A549 (cell line): ENCODE results near the gene ANO8. TPM values are rescaled to one million over a fixed set of nuclear protein-coding genes. Genes with fewer than 3 reads are reported as not detected.

Source experiments
- ATAC-seq, 2 experiments: fragments of 200-7000 bp in 1 of 2; fragments of >200 bp in 1 of 2; cut with Nextera tagmentation in 1 of 2; cut with Tn5 transposase in 1 of 2; 3 replicates each; pipeline versions ENCODE4 v1.8.0 to v1.9.1; 2018 to 2020; ENCODE audit warnings: mild to moderate bottlenecking in 1 of 2, moderate library complexity in 1 of 2
- CTCF ChIA-PET: fragments of 300-600 bp; sonication (Branson Sonifier 250); formaldehyde crosslinking; extraction: SDS; loops from one replicate; lab custom pipeline; 2021; ENCODE audit warnings: antibody characterized with exemption, inconsistent platforms; lab: Yijun Ruan, JAX
- POLR2A ChIA-PET: fragments of 350-600 bp; formaldehyde crosslinking; extraction: SDS; loops from one replicate; lab custom pipeline; 2021; ENCODE audit warnings: antibody characterized with exemption, inconsistent platforms; lab: Yijun Ruan, JAX
- DNase-seq, 2 experiments: peaks; one replicate each; pipeline versions ENCODE4 v3.0.0 to v3.0.0-alpha.2; 2011 to 2016; ENCODE audit warnings: low read depth in 1 of 2, low spot score in 1 of 2
- FAIRE-seq: peaks from 2 replicates; lab custom pipeline; 2011; peaks lifted over from hg19 to GRCh38; lab: Jason Lieb, UNC
- H3K27ac ChIP-seq, 2 experiments: fragments of >200 bp; sonication (Bioruptor Twin); formaldehyde crosslinking; 3 replicates each; pipeline ENCODE4 v1.5.1; 2016 to 2017
- H3K4me1 ChIP-seq: fragments of >200 bp; sonication (Bioruptor Twin); formaldehyde crosslinking; 3 replicates; pipeline ENCODE4 v1.6.1; 2016
- H3K4me2 ChIP-seq: fragments of >200 bp; sonication (Bioruptor Twin); formaldehyde crosslinking; 3 replicates; pipeline ENCODE4 v1.6.1; 2016
- H3K4me3 ChIP-seq: fragments of >200 bp; sonication (Bioruptor Twin); formaldehyde crosslinking; 3 replicates; pipeline ENCODE4 v1.5.1; 2016
- H3K9me3 ChIP-seq: fragments of >200 bp; sonication (Bioruptor Twin); formaldehyde crosslinking; 3 replicates; pipeline ENCODE4 v1.6.1; 2016
- EHMT2 ChIP-seq: fragments of 200-600 bp; sonication (generic); IDR thresholded peaks from 2 replicates; pipeline ENCODE4 v1.6.1; 2016; ENCODE audit warnings: antibody characterized with exemption, low read depth, mild to moderate bottlenecking, moderate library complexity
- FOSL2 ChIP-seq, 2 experiments: fragments of 450-650 bp in 1 of 2; fragments of >200 bp in 1 of 2; sonication (Bioruptor Twin) in 1 of 2; formaldehyde crosslinking; IDR thresholded peaks; 2 replicates each; pipeline versions ENCODE4 v1.5.0 to v1.6.1; 2016 to 2020; ENCODE audit warnings: mild to moderate bottlenecking in 1 of 2, moderate library complexity in 1 of 2
- HOXB5 ChIP-seq: fragments of 250-450 bp; sonication (Bioruptor Pico); IDR thresholded peaks from 2 replicates; pipeline ENCODE4 v1.5.0; 2020; ENCODE audit warnings: mild to moderate bottlenecking, moderate library complexity
- JUN ChIP-seq, 2 experiments: fragments of >200 bp; sonication (Bioruptor Twin); formaldehyde crosslinking; IDR thresholded peaks; 2 replicates in 1 of 2; 3 replicates in 1 of 2; pipeline ENCODE4 v1.6.1; 2016 to 2017
- KDM1A ChIP-seq: fragments of 200-600 bp; sonication (generic); IDR thresholded peaks from 2 replicates; pipeline ENCODE4 v1.6.1; 2016; ENCODE audit warnings: low read depth, mild to moderate bottlenecking
- KDM5A ChIP-seq: fragments of 200-600 bp; sonication (generic); IDR thresholded peaks from 2 replicates; pipeline ENCODE4 v1.6.1; 2016; ENCODE audit warnings: antibody characterized with exemption, mild to moderate bottlenecking
- POLR2A ChIP-seq: IDR thresholded peaks from 2 replicates; pipeline ENCODE4 v1.6.1; 2012; ENCODE audit warnings: mild to moderate bottlenecking, low read length
- RFX5 ChIP-seq: fragments of 450-650 bp; IDR thresholded peaks from 2 replicates; pipeline ENCODE4 v1.7.1; 2014; ENCODE audit warnings: antibody characterized with exemption, mild to moderate bottlenecking, moderate library complexity
- TP53 ChIP-seq: fragments of 250-450 bp; sonication (Bioruptor Pico); IDR thresholded peaks from 2 replicates; pipeline ENCODE4 v1.5.0; 2021; ENCODE audit warnings: mild to moderate bottlenecking, moderate library complexity
- WGBS: methylation state at CpG from one replicate; pipeline ENCODE4 v1.1.6; 2017; ENCODE audit errors: missing lambda C conversion rate; 5-methylcytosine and 5-hydroxymethylcytosine counted together
- polyA plus RNA-seq, 4 experiments: library from polyadenylated mRNA; depleted of rRNA in 3 of 4; stranded (reverse); fragments of >200 nt; fragmentation: RNase III in 1 of 4; extraction: RNeasy Plus Mini Kit Qiagen cat#74134 plus additional on column Dnase treatment in 1 of 4; gene quantifications; 2 replicates in 3 of 4; 3 replicates in 1 of 4; pipeline ENCODE4 v1.2.3, GENCODE V29; 2011 to 2017
- TF ChIP-seq, protein P1 (sequence below): IDR thresholded peaks from 2 replicates; pipeline ENCODE4 v1.6.1; 2012
- TF ChIP-seq, protein P2 (sequence below): fragments of 250-450 bp; sonication (Bioruptor Pico); IDR thresholded peaks from 2 replicates; pipeline ENCODE4 v1.5.0; 2020; ENCODE audit warnings: low read depth, mild to moderate bottlenecking, moderate library complexity
- TF ChIP-seq, protein P3 (sequence below): IDR thresholded peaks from 2 replicates; pipeline ENCODE4 v1.6.1; 2012

Gene ANO8
- polyA plus RNA-seq, 2 of the 4 experiments (the other 2 are of a cell fraction): 2.2 to 5.5 TPM

DNA sequence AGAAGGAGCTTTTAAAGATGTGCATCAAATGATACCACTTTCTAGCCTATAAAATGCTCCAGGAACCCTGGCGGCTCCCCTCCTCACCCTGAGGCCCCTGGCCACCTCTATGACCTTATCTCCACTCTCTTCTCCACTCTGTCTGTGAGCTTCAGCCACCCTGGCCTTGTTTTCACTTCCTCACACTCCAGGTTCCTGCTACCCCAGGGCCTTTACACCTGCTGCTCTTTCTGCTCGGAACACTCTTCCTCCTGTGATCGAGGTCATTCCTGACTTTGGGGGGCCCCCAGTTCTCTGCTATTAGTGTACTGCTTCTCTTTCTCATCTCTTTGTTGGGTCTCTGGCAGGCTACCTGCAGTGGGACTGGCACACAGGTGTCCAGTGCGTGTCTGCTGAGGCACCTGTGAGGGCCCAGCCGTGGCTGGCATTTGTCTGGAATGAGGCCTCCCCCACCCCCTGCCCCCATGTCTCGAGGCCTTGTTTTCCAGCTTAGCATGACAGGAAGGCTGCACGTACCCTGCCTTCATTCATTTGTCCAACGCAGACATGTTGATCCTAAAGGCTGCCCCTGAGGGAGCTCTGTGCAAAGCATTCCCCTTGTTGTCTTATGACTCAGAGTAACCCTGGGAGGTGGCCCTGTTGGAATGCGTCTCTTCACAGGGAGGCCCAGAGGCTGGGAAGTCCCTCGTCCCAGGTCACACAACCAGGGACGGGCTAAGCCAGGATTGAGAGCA, 23.0 kb downstream of the ANO8 start:
- FAIRE-seq: peak; percentile 82
- peak overlapping the region; percentile 97 for H3K4me2 ChIP-seq
- H3K27ac ChIP-seq: peak overlapping the region; percentile 84 to 94
- POLR2A ChIA-PET: interaction anchor here (0.9 to 1.4 kb wide), 3 partner anchors 22 to 652 kb away, joined by 3 to 4 read pairs (median 4); partner anchors contain the start of gene BABAM1
- H3K4me1 ChIP-seq: peaks cover 33% of the 10 kb centered on the region
- no peaks in the 10 kb centered on the region for H3K9me3 ChIP-seq
- CTCF ChIA-PET: interaction anchor here (0.9 kb wide), 1 partner anchor 9 kb away, joined by 3 read pairs; no protein-coding TSS in a partner anchor
- ATAC-seq: peak; percentile 62 to 70
- TF ChIP-seq KDM1A (0 out of 2 replicates have a peak, but pooled peaks have one; percentile 26), JUN (IDR thresholded peaks at IDR 0.05) (peak in 1 of 2 experiments; percentile 30; a peak in 1 of 5 replicates), FOSL2 (IDR thresholded peaks at IDR 0.05) (no peak), FOSL2 (CRISPR knock-in tag; IDR thresholded peaks at IDR 0.05) (peak; percentile 78), POLR2A (no peak), RFX5 (no peak)
- TF ChIP-seq, protein P1, sequence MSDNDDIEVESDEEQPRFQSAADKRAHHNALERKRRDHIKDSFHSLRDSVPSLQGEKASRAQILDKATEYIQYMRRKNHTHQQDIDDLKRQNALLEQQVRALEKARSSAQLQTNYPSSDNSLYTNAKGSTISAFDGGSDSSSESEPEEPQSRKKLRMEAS: peak; percentile 55; the same call in 1 of the 2 replicates
- TF ChIP-seq, protein P2, sequence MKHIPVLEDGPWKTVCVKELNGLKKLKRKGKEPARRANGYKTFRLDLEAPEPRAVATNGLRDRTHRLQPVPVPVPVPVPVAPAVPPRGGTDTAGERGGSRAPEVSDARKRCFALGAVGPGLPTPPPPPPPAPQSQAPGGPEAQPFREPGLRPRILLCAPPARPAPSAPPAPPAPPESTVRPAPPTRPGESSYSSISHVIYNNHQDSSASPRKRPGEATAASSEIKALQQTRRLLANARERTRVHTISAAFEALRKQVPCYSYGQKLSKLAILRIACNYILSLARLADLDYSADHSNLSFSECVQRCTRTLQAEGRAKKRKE (CRISPR knock-in tag): no peak
- WGBS: 21% methylated on average over 8 of the region's 11 CpGs
- DNase-seq: peak; percentile 73 to 85
- peak overlapping the region; percentile 32 for H3K4me3 ChIP-seq

DNA sequence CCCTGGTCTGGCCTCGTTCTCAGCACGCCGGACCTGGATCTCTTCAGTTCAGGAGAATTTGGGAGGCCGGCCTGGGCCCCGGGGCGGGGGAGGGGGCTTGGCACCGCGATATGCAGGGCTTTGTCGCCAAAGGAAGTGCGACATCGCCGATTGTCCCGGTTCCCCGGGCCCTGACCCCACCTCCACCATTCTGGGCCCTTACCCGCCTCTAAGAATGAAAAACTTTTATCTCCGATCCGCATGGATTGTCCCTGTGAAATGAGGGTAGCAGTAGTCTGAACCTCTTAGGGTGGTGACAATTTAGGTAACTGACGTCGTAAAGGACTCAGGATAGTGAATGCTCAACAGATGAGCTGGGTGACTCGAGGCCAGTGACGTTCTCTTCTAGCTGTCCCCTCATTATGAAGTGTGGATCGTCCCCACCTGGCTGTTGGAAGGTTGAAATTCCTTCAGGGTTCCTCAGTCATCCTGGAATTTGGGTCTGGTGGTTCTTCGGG, 24.6 kb downstream of the ANO8 start:
- ChIA-PET CTCF (interaction anchor here (2.9 to 8.7 kb wide), 2 partner anchors 17 to 23 kb away, joined by 9 to 98 read pairs; no protein-coding TSS in a partner anchor), POLR2A (no interaction called here)
- peak overlapping the region; percentile 97 for H3K4me2 ChIP-seq
- TF ChIP-seq JUN (IDR thresholded peaks at IDR 0.05): 0 out of 5 replicates have a peak, but pooled peaks of 1 of the 2 experiments have one; percentile 3
- TF ChIP-seq, protein P2 (CRISPR knock-in tag): no peak
- peak overlapping the region; percentile 85 to 94 for H3K27ac ChIP-seq
- H3K4me3 ChIP-seq: peak overlapping the region; percentile 65
- H3K4me1 ChIP-seq: peaks cover 33% of the 10 kb centered on the region
- FAIRE-seq (no peak), DNase-seq (no peak), ATAC-seq (no peak)
- no peaks in the 10 kb centered on the region for H3K9me3 ChIP-seq
- WGBS: 3% methylated on average over 14 of the region's 23 CpGs

DNA sequence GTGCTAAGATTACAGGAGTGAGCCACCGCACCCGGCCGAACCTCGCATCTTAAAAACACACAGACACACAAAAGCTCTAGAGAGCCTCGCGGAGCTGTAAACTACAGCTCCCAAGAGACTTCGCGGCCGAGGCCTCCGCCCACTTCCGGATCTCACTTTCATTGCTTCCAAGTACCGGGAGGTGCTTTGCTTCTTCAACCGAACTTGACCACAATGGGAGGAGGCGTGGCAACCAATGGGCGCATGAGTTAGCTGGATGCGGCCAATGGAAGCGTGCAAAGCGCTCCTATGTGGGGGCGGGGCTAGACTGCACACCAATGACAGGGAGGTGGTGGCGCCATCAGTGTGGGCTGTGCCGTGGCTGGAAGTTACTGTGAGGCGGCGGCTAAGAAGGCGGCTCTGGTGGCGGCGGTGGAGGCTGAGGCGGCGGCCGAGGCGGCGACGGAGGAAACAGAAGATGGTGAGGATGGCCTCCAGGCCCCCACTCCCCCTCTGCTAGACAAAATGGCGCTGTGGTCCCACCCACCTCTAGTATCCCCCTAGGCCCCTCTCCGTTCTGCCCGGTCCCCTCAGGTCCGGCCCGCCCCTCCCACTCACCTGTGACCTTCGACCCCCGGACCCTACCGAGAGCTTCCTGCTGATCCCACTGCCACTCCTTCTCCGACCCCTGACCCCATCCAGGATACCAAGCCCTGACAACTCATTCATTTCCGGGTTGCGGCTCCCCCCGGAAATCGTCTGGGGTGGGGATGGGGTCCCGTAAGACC, 25.3 kb downstream of the ANO8 start, which contains the start of gene DDA1:
Gene DDA1, plus strand, starts transcription at position 366 of the 767 bp plus-strand sequence. Its CDS starts 92 bp downstream, at position 458.
- DNase-seq: peak; percentile 95 to 99
- TF ChIP-seq KDM1A (no peak), TP53 (no peak), JUN (IDR thresholded peaks at IDR 0.05) (peak in 1 of 2 experiments; percentile 58; a peak in 2 of 5 replicates), POLR2A (peak; percentile 31; the same call in 1 of the 2 replicates), HOXB5 (CRISPR knock-in tag) (no peak), EHMT2 (no peak), KDM5A (peak; percentile 58; the same call in 1 of the 2 replicates)
- TF ChIP-seq, protein P3, sequence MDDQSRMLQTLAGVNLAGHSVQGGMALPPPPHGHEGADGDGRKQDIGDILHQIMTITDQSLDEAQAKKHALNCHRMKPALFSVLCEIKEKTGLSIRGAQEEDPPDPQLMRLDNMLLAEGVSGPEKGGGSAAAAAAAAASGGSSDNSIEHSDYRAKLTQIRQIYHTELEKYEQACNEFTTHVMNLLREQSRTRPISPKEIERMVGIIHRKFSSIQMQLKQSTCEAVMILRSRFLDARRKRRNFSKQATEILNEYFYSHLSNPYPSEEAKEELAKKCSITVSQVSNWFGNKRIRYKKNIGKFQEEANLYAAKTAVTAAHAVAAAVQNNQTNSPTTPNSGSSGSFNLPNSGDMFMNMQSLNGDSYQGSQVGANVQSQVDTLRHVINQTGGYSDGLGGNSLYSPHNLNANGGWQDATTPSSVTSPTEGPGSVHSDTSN: peak; percentile 85
- TF ChIP-seq, protein P1: 0 out of 2 replicates have a peak, but pooled peaks have one; percentile 20
- POLR2A ChIA-PET: interaction anchor here (0.7 to 1.0 kb wide), 6 partner anchors 8 to 63 kb away, joined by 3 to 6 read pairs (median 4); partner anchors contain the start of genes ANO8 and NR2F6
- Histone ChIP-seq H3K4me3 (peak within 1 kb of the TSS; percentile 65), H3K4me2 (peak within 1 kb of the TSS; percentile 97), H3K4me1 (peaks cover 39% of the 10 kb centered on the region), H3K27ac (peak within 1 kb of the TSS; percentile 85 to 94), H3K9me3 (no peaks in the 10 kb centered on the region)
- peak; percentile 98 for FAIRE-seq
- CTCF ChIA-PET: interaction anchor here (1.3 to 8.7 kb wide), 3 partner anchors 16 to 112 kb away, joined by 3 to 98 read pairs (median 9); no protein-coding TSS in a partner anchor
- under 1% methylated on average over 26 of the region's 46 CpGs for WGBS
- ATAC-seq: peak; percentile 70 to 84
